H9 (cell line): ENCODE results near the gene DNAJC8. TPM values are rescaled to one million over a fixed set of nuclear protein-coding genes. Genes with fewer than 3 reads are reported as not detected.

Source experiments
- DNase-seq: peaks from one replicate; pipeline ENCODE4 v3.0.0-alpha.2; 2017
- H2AFZ ChIP-seq: one replicate; pipeline ENCODE4 v1.6.1; 2013; ENCODE audit warnings: mild to moderate bottlenecking, low read length, control low read depth, moderate library complexity
- H2AK5ac ChIP-seq: 2 replicates; pipeline ENCODE4 v1.6.1; 2013; ENCODE audit warnings: low read length, control low read depth, mixed read lengths; ENCODE audit not compliant: insufficient read length
- H2BK120ac ChIP-seq: one replicate; pipeline ENCODE4 v1.6.1; 2013; ENCODE audit warnings: low read depth, mild to moderate bottlenecking, low read length, control low read depth, inconsistent platforms; ENCODE audit not compliant: poor library complexity, severe bottlenecking
- H2BK12ac ChIP-seq: 2 replicates; pipeline ENCODE4 v1.6.1; 2013; ENCODE audit warnings: low read length, control low read depth, mixed read lengths, low read depth; ENCODE audit not compliant: insufficient read length
- H2BK15ac ChIP-seq: 2 replicates; pipeline ENCODE4 v1.6.1; 2013; ENCODE audit warnings: low read depth, low read length, control low read depth
- H2BK20ac ChIP-seq: one replicate; pipeline ENCODE4 v1.6.1; 2013; ENCODE audit warnings: low read depth, mild to moderate bottlenecking, low read length, control low read depth, inconsistent platforms; ENCODE audit not compliant: poor library complexity, severe bottlenecking
- H2BK5ac ChIP-seq: 2 replicates; pipeline ENCODE4 v1.6.1; 2013; ENCODE audit warnings: low read length, control low read depth, mixed read lengths; ENCODE audit not compliant: insufficient read length
- H3K14ac ChIP-seq: 2 replicates; pipeline ENCODE4 v1.6.1; 2013; ENCODE audit warnings: low read length, control low read depth; ENCODE audit not compliant: insufficient read depth
- H3K18ac ChIP-seq: 2 replicates; pipeline ENCODE4 v1.6.1; 2013; ENCODE audit warnings: low read depth, mild to moderate bottlenecking, mixed read lengths, low read length, control low read depth; ENCODE audit not compliant: insufficient read length
- H3K23ac ChIP-seq: 2 replicates; pipeline ENCODE4 v1.6.1; 2013; ENCODE audit warnings: low read length, control low read depth, mixed read lengths, low read depth; ENCODE audit not compliant: insufficient read length
- H3K23me2 ChIP-seq: 2 replicates; pipeline ENCODE4 v1.6.1; 2013; ENCODE audit warnings: low read depth, mild to moderate bottlenecking, mixed read lengths, low read length, control low read depth; ENCODE audit not compliant: insufficient read length, poor library complexity, severe bottlenecking
- H3K27ac ChIP-seq: 2 replicates; pipeline ENCODE4 v1.5.1; 2013; ENCODE audit warnings: low read length, control low read depth, mixed read lengths, low read depth; ENCODE audit not compliant: insufficient read length
- H3K27me3 ChIP-seq: 2 replicates; pipeline ENCODE4 v1.6.1; 2013; ENCODE audit warnings: low read length, control low read depth, inconsistent platforms; ENCODE audit not compliant: insufficient read depth
- H3K4ac ChIP-seq: 2 replicates; pipeline ENCODE4 v1.6.1; 2013; ENCODE audit warnings: low read depth, mild to moderate bottlenecking, control low read depth, inconsistent platforms, low read length, moderate library complexity
- H3K4me1 ChIP-seq: 2 replicates; pipeline ENCODE4 v1.6.1; 2013; ENCODE audit warnings: low read length, control low read depth, inconsistent platforms; ENCODE audit not compliant: insufficient read depth
- H3K4me2 ChIP-seq: 2 replicates; pipeline ENCODE4 v1.6.1; 2013; ENCODE audit warnings: low read length, control low read depth, mixed read lengths; ENCODE audit not compliant: insufficient read length, insufficient read depth
- H3K56ac ChIP-seq: 2 replicates; pipeline ENCODE4 v1.6.1; 2013; ENCODE audit warnings: low read depth, mild to moderate bottlenecking, mixed read lengths, low read length, control low read depth; ENCODE audit not compliant: insufficient read length
- H3K79me1 ChIP-seq: 2 replicates; pipeline ENCODE4 v1.6.1; 2013; ENCODE audit warnings: low read depth, mild to moderate bottlenecking, moderate library complexity, low read length, control low read depth, inconsistent platforms; ENCODE audit not compliant: insufficient read depth, poor library complexity, severe bottlenecking
- H3K79me2 ChIP-seq: 2 replicates; pipeline ENCODE4 v1.6.1; 2013; ENCODE audit warnings: low read length, control low read depth, inconsistent platforms; ENCODE audit not compliant: insufficient read depth
- H3K9ac ChIP-seq: 2 replicates; pipeline ENCODE4 v1.6.1; 2013; ENCODE audit warnings: low read length, control low read depth, mixed read lengths; ENCODE audit not compliant: insufficient read length; ENCODE audit errors: extremely low read depth
- H3K9me3 ChIP-seq: one replicate; pipeline ENCODE4 v1.6.1; 2013; ENCODE audit warnings: low read depth, low read length, inconsistent platforms; ENCODE audit not compliant: control insufficient read depth
- H3T11ph ChIP-seq: one replicate; pipeline ENCODE4 v1.6.1; 2013; ENCODE audit warnings: mild to moderate bottlenecking, low read length, control low read depth, inconsistent platforms
- H4K20me1 ChIP-seq: one replicate; pipeline ENCODE4 v1.6.1; 2013; ENCODE audit not compliant: control insufficient read depth, insufficient read length, insufficient read depth
- H4K5ac ChIP-seq: 2 replicates; pipeline ENCODE4 v1.6.1; 2013; ENCODE audit warnings: low read depth, mild to moderate bottlenecking, mixed read lengths, low read length, control low read depth; ENCODE audit not compliant: insufficient read length
- H4K8ac ChIP-seq: replicated peaks from 2 replicates; pipeline ENCODE4 v1.6.1; 2013; ENCODE audit warnings: low read length, control low read depth, mixed read lengths, low read depth; ENCODE audit not compliant: insufficient read length
- H4K91ac ChIP-seq: 2 replicates; pipeline ENCODE4 v1.6.1; 2013; ENCODE audit warnings: low read depth, mild to moderate bottlenecking, moderate library complexity, mixed read lengths, low read length, control low read depth; ENCODE audit not compliant: insufficient read length
- H3K27ac Mint-ChIP-seq, 3 experiments: 2 replicates in 2 of 3; 3 replicates in 1 of 3; pipeline ENCODE4 v1.8.0; 2020 to 2021; ENCODE audit warnings: mixed read lengths in 3 of 3, mild to moderate bottlenecking in 1 of 3, moderate library complexity in 1 of 3
- H3K27me3 Mint-ChIP-seq: 2 replicates; pipeline ENCODE4 v1.8.0; 2021; ENCODE audit warnings: low read depth, mild to moderate bottlenecking, moderate library complexity, mixed read lengths
- H3K36me3 Mint-ChIP-seq, 3 experiments: 2 replicates in 2 of 3; 3 replicates in 1 of 3; pipeline ENCODE4 v1.8.0; 2020 to 2021; ENCODE audit warnings: low read depth in 3 of 3, mixed read lengths in 3 of 3; ENCODE audit not compliant: insufficient read depth in 1 of 3
- H3K4me1 Mint-ChIP-seq, 2 experiments: 2 replicates each; pipeline ENCODE4 v1.8.0; 2020; ENCODE audit warnings: mixed read lengths in 2 of 2
- H3K4me3 Mint-ChIP-seq, 2 experiments: 2 replicates in 1 of 2; 3 replicates in 1 of 2; pipeline ENCODE4 v1.8.0; 2020 to 2021; ENCODE audit warnings: mild to moderate bottlenecking in 2 of 2, mixed read lengths in 2 of 2, moderate library complexity in 1 of 2
- H3K9me3 Mint-ChIP-seq, 2 experiments: 2 replicates in 1 of 2; 3 replicates in 1 of 2; pipeline ENCODE4 v1.8.0; 2020; ENCODE audit warnings: mild to moderate bottlenecking in 2 of 2, mixed read lengths in 2 of 2, moderate library complexity in 1 of 2
- CTCF ChIP-seq: fragments of 200-600 bp; sonication (generic); conservative IDR thresholded peaks from 3 replicates; pipeline ENCODE4 v1.8.0; 2021; ENCODE audit warnings: antibody characterized with exemption, mild to moderate bottlenecking
- WGBS: extraction: QIAGEN DNeasy Blood & Tissue Kit; methylation state at CpG from one replicate; pipeline ENCODE4 v1.1.7; 2013; ENCODE audit warnings: missing lambda C conversion rate, low lambda C conversion rate, mixed read lengths; ENCODE audit not compliant: insufficient read length; ENCODE audit errors: extremely low coverage; 5-methylcytosine and 5-hydroxymethylcytosine counted together
- total RNA-seq: library from RNA; stranded (reverse); gene quantifications from 2 replicates; pipeline ENCODE4 v1.2.1, GENCODE V29; 2021

Gene DNAJC8
- total RNA-seq, 1 experiment from 2014 or later = 132 TPM

- no peak overlapping the region for H3K9ac ChIP-seq
- H3K27ac ChIP-seq = no peak overlapping the region
- no peaks in the 10 kb centered on the region for H3K27me3 ChIP-seq
- H2BK120ac ChIP-seq = no peak overlapping the region
- no peak overlapping the region for H2BK5ac ChIP-seq
- H3K56ac ChIP-seq = no peak overlapping the region
- H4K8ac ChIP-seq = no peak overlapping the region
- H2BK15ac ChIP-seq = no peak overlapping the region
- H2BK12ac ChIP-seq = no peak overlapping the region
- H3K27me3 Mint-ChIP-seq = peaks cover 1% of the 10 kb centered on the region; the same call in 1 of the 2 replicates
- H3K23ac ChIP-seq = no peak overlapping the region
- no peak overlapping the region for H4K91ac ChIP-seq
- no CpG with 5 or more reads among the region's 3 CpGs for WGBS
- peaks cover 33 to 36% of the 10 kb centered on the region in 2 experiments for H3K4me1 Mint-ChIP-seq
- no peak overlapping the region for H4K5ac ChIP-seq
- H3K4me3 Mint-ChIP-seq = peak overlapping the region in 1 of 2 experiments; percentile 27; a peak in 2 of 5 replicates
- H3K79me2 ChIP-seq = no peaks in the 10 kb centered on the region
- H4K20me1 ChIP-seq = no peaks in the 10 kb centered on the region
- no peak overlapping the region for H2AFZ ChIP-seq
- no peak overlapping the region for H2AK5ac ChIP-seq
- H3K18ac ChIP-seq = no peak overlapping the region
- H3T11ph ChIP-seq = no peak overlapping the region
- no peak overlapping the region for H3K4ac ChIP-seq
- H3K4me2 ChIP-seq = no peak overlapping the region
- H3K79me1 ChIP-seq = no peaks in the 10 kb centered on the region
- DNase-seq = no peak
- peak overlapping the region; percentile 80 to 89 (median 86); a peak in 5 of 7 replicates for H3K27ac Mint-ChIP-seq
- H3K9me3 ChIP-seq = no peaks in the 10 kb centered on the region
- H3K14ac ChIP-seq = no peak overlapping the region
- no peak for TF ChIP-seq CTCF
- H2BK20ac ChIP-seq = no peak overlapping the region
- H3K23me2 ChIP-seq = no peaks in the 10 kb centered on the region
- H3K4me1 ChIP-seq = peaks cover 7% of the 10 kb centered on the region; the same call in 1 of the 2 replicates
- no peaks in the 10 kb centered on the region for H3K9me3 Mint-ChIP-seq
- peaks cover 16 to 31% (median 25%) of the 10 kb centered on the region in 3 experiments; a peak in 6 of 7 replicates for H3K36me3 Mint-ChIP-seq
These were observed 36.5 kb downstream of the DNAJC8 start for GRCh38 chr1:28196330-28196729.
